DMS53 treated with DMSO at 0.1 percent for 48 hours (cell line): ENCODE data around the gene HBM.
"Not testable (repeated sequence)": the region's sequence is repeated elsewhere in the genome, so short reads cannot be mapped to it uniquely, and the experiment has no call there.

Experiments used
- DNase-seq: peaks from one replicate; lab custom pipeline; 2025; ENCODE audit not compliant: unreplicated experiment; lab: John Stamatoyannopoulos, UW

HBM gene

DNA sequence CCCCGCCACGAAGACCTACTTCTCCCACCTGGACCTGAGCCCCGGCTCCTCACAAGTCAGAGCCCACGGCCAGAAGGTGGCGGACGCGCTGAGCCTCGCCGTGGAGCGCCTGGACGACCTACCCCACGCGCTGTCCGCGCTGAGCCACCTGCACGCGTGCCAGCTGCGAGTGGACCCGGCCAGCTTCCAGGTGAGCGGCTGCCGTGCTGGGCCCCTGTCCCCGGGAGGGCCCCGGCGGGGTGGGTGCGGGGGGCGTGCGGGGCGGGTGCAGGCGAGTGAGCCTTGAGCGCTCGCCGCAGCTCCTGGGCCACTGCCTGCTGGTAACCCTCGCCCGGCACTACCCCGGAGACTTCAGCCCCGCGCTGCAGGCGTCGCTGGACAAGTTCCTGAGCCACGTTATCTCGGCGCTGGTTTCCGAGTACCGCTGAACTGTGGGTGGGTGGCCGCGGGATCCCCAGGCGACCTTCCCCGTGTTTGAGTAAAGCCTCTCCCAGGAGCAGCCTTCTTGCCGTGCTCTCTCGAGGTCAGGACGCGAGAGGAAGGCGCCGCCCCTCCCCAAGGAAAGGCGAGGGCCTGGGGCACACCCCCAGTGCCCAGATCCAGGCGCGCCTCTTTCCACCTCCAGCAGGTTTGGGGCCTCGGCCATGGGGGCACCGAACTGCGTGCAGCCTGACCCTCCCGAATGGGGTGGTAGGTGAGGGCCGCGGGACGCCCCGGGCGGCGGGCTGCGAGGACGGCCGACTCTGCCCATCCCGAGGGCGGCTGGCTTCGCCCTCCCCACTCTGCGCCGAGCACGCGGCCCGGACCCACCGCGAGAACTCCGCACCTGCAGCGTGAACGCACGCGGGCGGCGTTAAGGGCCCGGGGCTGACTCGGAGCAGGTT lies 15.1 kb downstream of the HBM start:
- peak; percentile 33 for DNase-seq

DNA sequence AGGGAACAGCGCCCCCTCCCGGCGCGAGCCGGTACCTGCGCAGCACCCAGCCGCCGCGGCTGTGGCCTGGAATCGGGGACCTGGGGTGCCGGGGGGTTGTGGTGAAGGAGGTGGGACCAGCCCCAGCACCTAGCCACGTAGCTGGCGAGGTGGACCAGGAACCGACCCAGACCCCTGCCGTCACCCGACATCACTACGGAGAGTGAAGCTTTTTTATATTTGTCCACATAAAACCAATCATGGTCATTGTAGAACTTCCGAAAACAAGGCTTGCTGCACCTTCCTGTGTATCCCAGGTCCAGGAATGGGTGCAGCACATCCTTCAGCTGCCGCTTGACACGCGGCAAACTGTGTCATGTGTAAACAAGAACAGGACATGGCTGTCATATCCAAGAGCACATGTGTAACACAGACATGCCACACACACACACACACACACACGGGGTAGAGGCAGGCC lies 15.8 kb downstream of the HBM start:
- no peak for DNase-seq

DNA sequence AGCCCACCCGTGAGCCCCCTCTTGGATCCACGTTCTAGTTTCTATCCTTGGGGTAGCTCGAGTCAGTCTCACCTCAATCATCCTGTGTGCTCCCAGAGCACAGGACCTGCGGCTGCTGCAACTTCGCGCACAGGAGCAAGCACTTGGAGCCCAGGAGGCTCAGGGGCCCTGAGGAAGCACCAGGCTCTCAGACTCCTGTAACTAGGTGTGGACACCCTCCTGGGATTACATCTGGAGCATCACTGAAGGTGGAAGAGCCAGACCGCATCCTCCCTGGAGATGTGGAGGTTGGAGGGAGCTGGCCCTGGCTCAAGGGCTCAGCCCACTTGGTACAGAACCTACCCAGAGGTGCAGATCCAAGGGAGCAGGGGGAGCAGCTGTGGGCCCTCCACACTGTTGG lies 17.2 kb downstream of the HBM start:
- no peak for DNase-seq

DNA sequence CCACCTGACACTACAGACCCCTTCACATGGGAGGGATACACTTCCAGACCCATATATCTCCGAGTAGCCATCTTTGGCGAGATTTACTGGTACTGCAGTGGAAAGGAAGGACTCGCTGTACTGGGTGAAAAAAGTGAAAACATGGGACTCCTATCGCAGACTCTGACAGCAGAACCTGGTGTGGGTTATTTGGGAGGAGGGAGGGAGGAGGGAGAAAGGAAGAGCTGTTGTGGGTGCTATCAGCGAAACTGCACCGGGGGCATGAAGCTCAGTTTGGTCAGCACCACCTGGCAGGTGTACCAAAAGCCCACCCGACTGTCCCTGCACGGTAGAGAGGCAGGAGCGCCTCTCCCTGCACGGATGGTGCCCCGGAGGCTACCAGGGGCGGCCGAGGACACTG lies 19.4 kb downstream of the HBM start:
- no peak for DNase-seq

DNA sequence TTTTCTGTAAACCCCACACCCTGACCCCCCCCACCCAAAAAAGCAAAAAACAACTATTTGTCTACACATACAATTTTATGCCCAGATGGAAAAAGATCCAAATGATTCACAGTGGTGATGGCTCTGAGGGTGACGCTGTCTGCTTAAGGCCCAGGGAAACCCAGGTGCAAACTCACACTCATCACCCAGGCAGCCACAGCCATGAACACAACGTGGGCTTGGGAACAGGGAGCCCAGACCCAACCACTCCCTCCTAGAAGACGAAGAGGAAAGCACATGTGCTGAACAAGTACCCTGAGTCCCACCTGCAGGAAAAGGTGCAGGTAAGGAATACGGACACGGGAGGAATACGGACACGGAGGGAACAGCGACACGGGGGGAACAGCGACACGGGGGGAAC lies 19.9 kb downstream of the HBM start:
- no peak for DNase-seq

DNA sequence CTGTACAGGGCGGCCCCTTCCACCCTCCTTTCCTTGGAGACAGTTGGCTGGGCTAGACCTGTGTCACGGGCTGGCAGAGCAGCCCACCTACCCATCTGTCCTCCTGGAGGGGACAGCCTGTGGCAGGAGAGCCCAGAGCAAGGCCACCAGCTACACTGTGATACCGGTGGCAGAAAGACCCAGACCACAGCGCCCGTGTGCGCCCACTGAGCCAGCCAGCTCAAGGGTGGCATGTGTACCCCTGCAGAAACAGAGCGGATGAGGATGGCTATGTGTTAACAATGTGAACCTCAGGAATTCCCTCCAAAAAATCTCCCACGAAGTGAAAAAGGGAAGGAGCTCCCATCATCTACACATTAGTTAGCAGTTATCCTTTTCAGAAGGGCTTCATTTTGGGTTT lies 21.6 kb downstream of the HBM start:
- DNase-seq = no peak

DNA sequence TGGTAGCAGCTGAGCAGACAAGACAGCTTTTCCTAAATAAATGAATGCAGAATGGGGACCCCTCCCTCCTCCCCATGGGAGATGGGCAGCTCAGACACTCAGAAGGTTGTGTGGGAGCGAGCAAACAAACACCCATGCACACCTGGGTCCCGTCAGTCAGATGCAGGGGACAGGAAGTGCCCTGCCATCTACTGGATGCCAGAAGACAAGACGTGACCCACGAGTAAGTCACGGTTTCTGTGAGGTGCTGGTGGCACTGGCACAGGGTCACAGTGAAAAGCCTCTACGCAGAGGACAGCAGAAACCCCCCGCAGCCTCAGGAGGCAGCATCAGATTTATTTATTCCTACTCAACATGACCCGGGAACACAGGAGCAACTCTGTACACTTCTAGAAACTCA lies 22.9 kb downstream of the HBM start:
- DNase-seq = no peak

DNA sequence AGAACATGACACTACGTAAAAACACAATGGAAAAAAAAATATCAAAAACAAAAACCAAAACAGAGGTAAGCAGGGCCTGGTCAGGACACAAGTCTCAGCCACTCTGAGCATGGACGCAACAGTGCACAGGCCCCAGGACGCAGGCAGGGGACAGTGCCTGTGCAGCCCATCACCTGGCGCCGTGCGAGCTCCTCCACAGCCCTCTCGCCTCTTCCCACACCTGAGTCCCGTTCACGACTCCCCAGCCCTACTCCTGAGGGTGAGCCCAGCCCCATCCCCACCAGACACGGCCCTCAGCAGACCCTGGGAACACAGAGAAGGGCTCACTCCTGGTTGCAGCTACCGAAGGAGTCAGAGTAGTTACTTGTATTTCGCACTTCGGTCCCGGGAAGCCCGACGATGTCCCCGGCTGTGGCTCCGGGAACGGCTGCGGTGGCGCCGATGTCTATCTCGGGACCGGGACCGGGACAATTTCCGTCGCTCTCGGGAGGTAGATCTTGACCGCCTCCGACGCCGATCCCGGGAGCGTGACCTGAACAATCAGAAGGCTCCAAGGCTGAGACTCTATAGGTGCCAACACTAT lies 23.9 kb downstream of the HBM start:
- DNase-seq = no peak

DNA sequence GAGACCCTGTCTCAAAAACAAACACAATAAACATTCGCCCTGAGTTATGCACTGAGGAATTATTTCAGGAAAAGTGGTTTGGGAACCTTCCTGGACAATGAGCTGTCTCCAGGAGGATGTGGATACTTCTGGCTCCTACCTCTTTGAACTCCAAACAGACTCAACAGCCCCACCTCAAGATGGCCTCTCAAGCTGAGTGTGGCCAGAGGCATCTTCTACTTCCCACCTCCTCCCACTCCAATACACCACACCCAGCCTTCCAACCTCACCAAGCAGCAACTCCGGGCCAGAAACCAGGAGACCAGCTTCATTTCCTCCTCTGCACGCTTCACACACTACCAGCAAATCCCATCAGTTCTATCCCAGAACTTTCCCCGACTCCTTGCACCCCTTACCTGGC lies 26.1 kb downstream of the HBM start:
- no peak for DNase-seq

DNA sequence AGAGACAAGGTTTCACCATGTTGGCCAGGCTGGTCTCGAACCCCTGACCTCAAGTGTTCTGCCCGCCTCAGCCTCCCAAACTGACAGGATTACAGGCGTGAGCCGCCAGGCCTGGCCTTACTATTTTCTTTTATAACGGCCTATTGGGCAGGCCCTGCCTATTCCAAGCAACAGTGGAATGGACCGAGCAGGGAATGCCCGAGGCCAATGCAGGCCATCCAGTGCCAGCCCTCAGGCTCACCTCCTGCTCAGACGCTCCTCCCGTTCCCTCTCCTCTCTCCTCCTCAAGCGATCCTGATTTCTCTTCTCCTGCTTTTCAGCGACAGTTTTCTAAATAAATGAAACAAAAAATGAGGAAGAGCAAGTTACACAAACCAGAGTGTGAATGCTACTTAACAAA lies 26.9 kb downstream of the HBM start:
- no peak for DNase-seq

DNA sequence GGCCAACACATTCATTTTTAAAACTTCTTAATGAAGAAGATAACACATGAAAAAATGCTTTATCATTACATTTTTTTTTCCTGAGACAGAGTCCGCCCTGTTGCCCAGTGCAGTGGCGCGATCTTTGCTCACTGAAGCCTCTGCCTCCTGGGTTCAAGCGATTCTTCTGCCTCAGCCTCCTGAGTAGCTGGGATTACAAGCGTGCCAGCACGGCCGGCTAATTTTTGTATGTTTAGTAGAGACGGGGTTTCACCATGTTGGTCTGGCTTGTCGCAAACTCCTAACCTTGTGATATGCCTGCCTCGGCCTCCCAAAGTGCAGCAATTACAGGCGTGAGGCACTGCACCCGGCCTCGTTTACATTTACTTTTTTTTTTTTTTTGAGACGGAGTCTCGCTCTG lies 27.7 kb downstream of the HBM start:
- DNase-seq = no peak

DNA sequence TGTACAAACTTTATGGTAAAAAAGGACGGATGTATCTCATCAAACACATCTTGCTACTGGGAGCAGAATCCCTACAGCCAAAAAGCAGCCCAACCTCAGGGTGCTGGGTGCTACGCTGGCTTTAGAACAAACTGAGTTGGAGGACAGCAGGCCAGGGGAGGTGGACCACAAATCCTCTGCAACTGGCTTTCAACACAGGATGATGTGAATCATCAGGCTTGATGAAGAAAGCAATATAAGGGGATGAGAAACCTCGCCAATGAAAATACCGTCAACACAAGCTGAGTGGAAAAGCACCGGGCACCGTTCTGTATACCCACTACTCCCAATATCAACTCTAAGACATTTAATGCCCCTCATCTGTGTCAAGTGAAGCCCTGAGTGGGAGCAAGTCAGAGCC lies 28.7 kb downstream of the HBM start:
- DNase-seq = no peak

DNA sequence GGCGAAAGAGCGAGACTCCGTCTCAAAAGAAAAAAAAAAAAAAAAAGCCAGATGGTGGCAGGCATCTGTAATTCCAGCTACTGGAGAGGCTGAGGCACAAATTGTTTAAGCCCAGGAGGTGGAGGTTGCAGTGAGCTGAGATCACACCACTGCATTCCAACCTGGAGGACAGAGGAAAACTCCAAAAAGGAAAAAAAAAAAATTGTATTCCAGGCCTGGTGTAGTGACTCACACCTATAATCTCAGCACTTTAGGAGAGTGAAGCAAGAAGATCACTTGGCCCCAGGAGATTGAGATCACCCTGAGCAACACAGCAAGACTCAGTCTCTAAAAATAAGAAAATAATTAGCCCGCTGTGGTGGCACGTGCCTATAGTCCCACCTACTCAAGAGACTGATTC lies 34.6 kb downstream of the HBM start:
- no peak for DNase-seq

DNA sequence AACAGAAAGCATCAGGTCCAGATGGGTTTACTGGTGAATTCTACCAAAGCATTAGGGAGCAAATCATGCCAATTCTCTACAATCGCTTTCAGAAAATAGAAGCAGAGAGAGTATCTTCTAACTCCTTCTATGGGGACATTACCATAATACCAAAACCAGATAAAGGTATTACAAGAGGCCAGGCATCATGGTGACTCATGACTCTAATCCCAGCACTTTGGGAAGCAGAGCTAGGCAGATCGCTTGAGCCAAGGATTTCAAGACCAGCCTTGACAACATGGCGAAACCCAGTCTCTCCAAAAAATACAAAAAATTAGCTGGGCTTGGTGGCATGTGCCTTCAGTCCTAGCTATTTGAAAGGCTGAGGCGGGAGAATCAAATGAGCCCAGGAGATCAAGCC lies 37.5 kb downstream of the HBM start:
- DNase-seq = no peak

DNA sequence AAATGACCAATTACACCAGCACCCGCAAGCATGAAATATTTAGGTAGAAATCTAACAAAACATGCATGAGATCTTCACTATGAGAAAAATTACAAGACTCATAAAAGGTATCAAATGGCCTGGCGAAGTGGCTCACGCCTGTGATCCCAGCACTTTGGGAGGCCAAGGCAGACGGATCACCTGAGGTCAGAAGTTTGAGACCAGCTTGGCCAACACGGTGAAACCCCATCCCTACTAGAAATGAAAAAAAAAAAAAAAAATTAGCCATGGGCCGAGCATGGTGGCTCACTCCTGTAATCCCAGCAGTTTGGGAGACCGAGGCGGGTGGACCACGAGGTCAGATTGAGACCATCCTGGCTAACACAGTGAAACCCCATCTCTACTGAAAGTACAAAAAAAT lies 38.3 kb downstream of the HBM start:
- DNase-seq = not testable (repeated sequence)

DNA sequence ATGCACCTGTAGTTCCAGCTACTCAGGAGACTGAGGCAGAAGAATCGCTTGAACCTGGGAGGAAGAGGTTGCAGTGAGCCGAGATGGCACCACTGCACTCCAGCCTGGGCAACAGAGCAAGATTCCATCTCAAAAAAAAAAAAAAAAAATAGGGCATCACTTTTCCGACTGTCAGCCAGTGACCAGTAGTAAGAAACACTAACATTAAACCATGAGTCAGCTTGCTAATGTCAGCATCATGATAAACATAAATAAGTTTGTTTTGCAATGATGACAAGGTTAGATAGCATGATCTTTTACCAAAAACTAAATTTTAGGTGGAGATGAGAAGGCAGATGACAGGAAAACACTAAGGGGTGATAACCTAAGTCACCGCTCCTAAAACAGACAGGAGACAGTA lies 43.6 kb downstream of the HBM start:
- not testable (repeated sequence) for DNase-seq

DNA sequence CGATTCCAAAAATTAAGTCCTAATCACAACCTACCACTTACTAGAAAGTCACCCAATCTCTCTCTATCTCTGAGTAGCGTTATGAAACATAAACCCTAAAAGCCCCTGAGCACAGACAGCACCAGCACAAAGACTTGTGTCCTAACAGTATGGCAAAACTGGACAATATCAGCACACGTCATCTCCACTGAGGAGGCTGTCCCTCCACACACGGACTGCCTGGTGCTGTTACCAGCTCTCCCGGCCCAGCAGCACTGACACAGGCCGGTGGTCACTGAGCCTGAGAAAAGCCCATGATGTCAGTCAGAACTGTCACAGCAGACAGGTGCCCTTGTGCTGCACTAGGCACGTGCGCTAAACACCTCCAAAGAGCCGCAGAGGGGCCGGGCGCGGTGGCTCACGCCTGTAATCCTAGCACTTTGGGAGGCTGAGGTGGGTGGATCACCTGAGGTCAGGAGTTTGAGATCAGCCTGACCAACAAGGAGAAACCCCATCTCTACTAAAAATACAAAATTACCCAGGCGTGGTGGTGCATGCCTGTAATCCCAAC lies 45.9 kb downstream of the HBM start:
- DNase-seq = not testable (repeated sequence)

DNA sequence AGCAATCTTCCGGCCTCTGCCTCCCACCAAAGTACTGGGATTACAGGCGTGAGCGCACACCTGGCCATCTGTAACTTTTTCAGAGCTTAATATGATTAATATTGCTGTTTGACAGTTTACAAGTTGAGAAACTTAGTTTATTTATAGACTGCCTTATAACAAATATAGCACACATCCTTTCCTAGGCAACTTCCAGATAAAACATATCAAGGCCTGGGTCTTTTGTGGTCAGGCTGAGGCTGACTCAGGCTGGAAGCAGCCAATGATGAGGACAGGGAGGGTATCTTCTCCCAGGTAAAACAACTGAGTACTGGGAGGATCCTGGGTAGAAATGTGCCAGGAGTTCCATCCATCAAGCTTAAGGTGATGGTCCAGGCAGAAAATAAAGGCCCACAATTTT lies 47.2 kb downstream of the HBM start:
- DNase-seq = no peak
